H1 (cell line): ENCODE measurements around the gene SUMF1. TPM values are rescaled to one million over a fixed set of nuclear protein-coding genes. Genes with fewer than 3 reads are reported as not detected.

Source experiments
- CTCF ChIA-PET: fragments of 300-600 bp; sonication (Branson Sonifier 250); formaldehyde crosslinking; loops from one replicate; lab custom pipeline; 2021; ENCODE audit not compliant: partially characterized antibody; lab: Charles Lee
- POLR2A ChIA-PET: fragments of 300-600 bp; sonication (Branson Sonifier 250); formaldehyde crosslinking; loops from one replicate; lab custom pipeline; 2021; ENCODE audit warnings: inconsistent platforms; ENCODE audit not compliant: partially characterized antibody; lab: Charles Lee
- DNase-seq, 2 experiments: peaks; one replicate each; pipeline versions ENCODE4 v3.0.0 to v3.0.0-alpha.2; 2010 to 2022; ENCODE audit warnings: low spot score in 2 of 2, low read depth in 1 of 2, mixed read lengths in 1 of 2
- FAIRE-seq: peaks from 2 replicates; lab custom pipeline; 2011; peaks lifted over from hg19 to GRCh38; lab: Jason Lieb, UNC
- H2AFZ ChIP-seq: 2 replicates; pipeline ENCODE4 v1.8.1; 2012; ENCODE audit warnings: low read length, inconsistent platforms
- H2AK5ac ChIP-seq: 2 replicates; pipeline ENCODE4 v1.6.1; 2013; ENCODE audit warnings: low read depth, low read length
- H2BK120ac ChIP-seq: replicated peaks from 2 replicates; pipeline ENCODE3; 2013; ENCODE audit warnings: low read depth, low read length, inconsistent platforms
- H2BK12ac ChIP-seq: 2 replicates; pipeline ENCODE4 v1.6.1; 2013; ENCODE audit warnings: low read depth, low read length
- H2BK15ac ChIP-seq: 2 replicates; pipeline ENCODE4 v1.6.1; 2013; ENCODE audit warnings: low read length
- H2BK20ac ChIP-seq: 2 replicates; pipeline ENCODE4 v1.6.1; 2013; ENCODE audit warnings: low read length
- H2BK5ac ChIP-seq: 2 replicates; pipeline ENCODE4 v1.6.1; 2013; ENCODE audit warnings: low read depth, low read length
- H3K14ac ChIP-seq: 2 replicates; pipeline ENCODE4 v1.6.1; 2013; ENCODE audit warnings: inconsistent platforms; ENCODE audit not compliant: insufficient read length
- H3K18ac ChIP-seq: 2 replicates; pipeline ENCODE4 v1.6.1; 2013; ENCODE audit warnings: low read length; ENCODE audit errors: extremely low read depth
- H3K23ac ChIP-seq: 2 replicates; pipeline ENCODE4 v1.6.1; 2013; ENCODE audit warnings: inconsistent platforms; ENCODE audit not compliant: insufficient read length
- H3K23me2 ChIP-seq: 2 replicates; pipeline ENCODE4 v1.6.1; 2013; ENCODE audit warnings: low read depth, low read length
- H3K27ac ChIP-seq: 2 replicates; pipeline ENCODE4 v1.6.1; 2011; ENCODE audit warnings: low read depth, low read length, inconsistent platforms
- H3K27me3 ChIP-seq, 4 experiments: replicated peaks in 1 of 4; 1 replicate in 1 of 4; 2 replicates in 3 of 4; pipeline versions ENCODE4 v1.6.1 to v1.8.1; 2011 to 2013; ENCODE audit warnings: low read length in 3 of 4, mild to moderate bottlenecking in 3 of 4, inconsistent platforms in 2 of 4, mixed read lengths in 2 of 4, moderate library complexity in 1 of 4; ENCODE audit not compliant: control insufficient read depth in 3 of 4, insufficient read depth in 3 of 4; ENCODE audit errors: extremely low read depth in 1 of 4
- H3K36me3 ChIP-seq, 4 experiments: 2 replicates each; pipeline versions ENCODE4 v1.6.1 to v1.8.1; 2011 to 2013; ENCODE audit warnings: mild to moderate bottlenecking in 4 of 4, low read length in 3 of 4, moderate library complexity in 2 of 4, control low read depth in 1 of 4, inconsistent platforms in 1 of 4; ENCODE audit not compliant: insufficient read depth in 4 of 4, control insufficient read depth in 2 of 4
- H3K4ac ChIP-seq: replicated peaks from 2 replicates; pipeline ENCODE3; 2013; ENCODE audit warnings: low read length, low read depth, mixed read lengths, inconsistent platforms; ENCODE audit not compliant: insufficient read length
- H3K4me1 ChIP-seq, 4 experiments: replicated peaks in 1 of 4; 1 replicate in 1 of 4; 2 replicates in 3 of 4; pipeline versions ENCODE4 v1.6.1 to v1.8.1; 2011 to 2013; ENCODE audit warnings: low read length in 3 of 4, inconsistent platforms in 2 of 4, mixed read lengths in 1 of 4; ENCODE audit not compliant: insufficient read depth in 4 of 4, control insufficient read depth in 3 of 4
- H3K4me2 ChIP-seq, 2 experiments: 2 replicates each; pipeline versions ENCODE4 v1.6.1 to v1.8.1; 2011 to 2013; ENCODE audit warnings: low read depth in 2 of 2, low read length in 2 of 2, control low read depth in 1 of 2, inconsistent platforms in 1 of 2, mild to moderate bottlenecking in 1 of 2; ENCODE audit not compliant: insufficient read depth in 1 of 2
- H3K4me3 ChIP-seq, 4 experiments: fragments of 200-600, 300-600 bp in 1 of 4; sonication (generic), shearing (Covaris generic), sonication (Bioruptor Twin) in 1 of 4; 2 replicates each; pipeline versions ENCODE4 v1.5.1 to v1.8.1; 2011 to 2016; ENCODE audit warnings: low read length in 4 of 4, low read depth in 3 of 4, control low read depth in 2 of 4, inconsistent platforms in 2 of 4, mild to moderate bottlenecking in 2 of 4, mixed read lengths in 1 of 4, moderate library complexity in 1 of 4; ENCODE audit not compliant: insufficient read depth in 2 of 4; ENCODE audit errors: extremely low read depth in 1 of 4
- H3K56ac ChIP-seq: replicated peaks from 2 replicates; pipeline ENCODE3; 2013; ENCODE audit warnings: low read depth, mild to moderate bottlenecking, mixed read lengths, low read length, inconsistent platforms; ENCODE audit not compliant: insufficient read length
- H3K79me1 ChIP-seq: 2 replicates; pipeline ENCODE4 v1.6.1; 2013; ENCODE audit warnings: low read depth, low read length, control low read depth
- H3K79me2 ChIP-seq, 2 experiments: 2 replicates each; pipeline versions ENCODE4 v1.6.1 to v1.8.1; 2012 to 2013; ENCODE audit warnings: low read length in 2 of 2, mild to moderate bottlenecking in 2 of 2, inconsistent platforms in 1 of 2; ENCODE audit not compliant: insufficient read depth in 2 of 2, control insufficient read depth in 1 of 2
- H3K9ac ChIP-seq, 4 experiments: replicated peaks in 1 of 4; 1 replicate in 1 of 4; 2 replicates in 3 of 4; pipeline versions ENCODE4 v1.6.1 to v1.8.1; 2011 to 2013; ENCODE audit warnings: low read depth in 3 of 4, low read length in 3 of 4, control low read depth in 2 of 4, mild to moderate bottlenecking in 2 of 4, moderate library complexity in 2 of 4, inconsistent platforms in 1 of 4; ENCODE audit errors: extremely low read depth in 1 of 4
- H3K9me3 ChIP-seq, 2 experiments: 2 replicates each; pipeline versions ENCODE4 v1.6.1 to v1.8.1; 2012 to 2013; ENCODE audit warnings: mild to moderate bottlenecking in 2 of 2, moderate library complexity in 2 of 2, control low read depth in 1 of 2, inconsistent platforms in 1 of 2, low read depth in 1 of 2, low read length in 1 of 2, mixed read lengths in 1 of 2; ENCODE audit not compliant: insufficient read depth in 2 of 2
- H4K20me1 ChIP-seq, 2 experiments: replicated peaks in 1 of 2; 2 replicates each; pipeline versions ENCODE3 to v1.8.1; 2011 to 2013; ENCODE audit warnings: inconsistent platforms in 2 of 2, low read length in 2 of 2, mild to moderate bottlenecking in 1 of 2; ENCODE audit not compliant: insufficient read depth in 2 of 2, control insufficient read depth in 1 of 2
- H4K5ac ChIP-seq: 2 replicates; pipeline ENCODE4 v1.6.1; 2013; ENCODE audit warnings: low read length, low read depth, mixed read lengths, inconsistent platforms; ENCODE audit not compliant: insufficient read length
- H4K8ac ChIP-seq: 2 replicates; pipeline ENCODE4 v1.8.0; 2013; ENCODE audit warnings: mild to moderate bottlenecking, moderate library complexity, low read length, inconsistent platforms; ENCODE audit not compliant: insufficient read depth; ENCODE audit errors: extremely low read depth
- H4K91ac ChIP-seq: replicated peaks from 2 replicates; pipeline ENCODE3; 2013; ENCODE audit warnings: low read length, mixed read lengths, inconsistent platforms; ENCODE audit not compliant: insufficient read length
- BCL11A ChIP-seq, 2 experiments: IDR thresholded peaks; one replicate each; pipeline ENCODE4 v1.6.1; 2011; ENCODE audit warnings: low read depth in 2 of 2, low read length in 2 of 2, mild to moderate bottlenecking in 2 of 2
- BRCA1 ChIP-seq: IDR thresholded peaks from 2 replicates; pipeline ENCODE4 v1.6.1; 2012; ENCODE audit warnings: low read depth, low read length, improper control_type of control experiment
- CREB1 ChIP-seq: IDR thresholded peaks from 2 replicates; pipeline ENCODE4 v1.6.1; 2012; ENCODE audit warnings: inconsistent platforms
- EGR1 ChIP-seq: IDR thresholded peaks from 2 replicates; pipeline ENCODE4 v1.6.1; 2011; ENCODE audit warnings: low read depth, low read length, borderline replicate concordance
- HDAC2 ChIP-seq, 2 experiments: fragments of 300-600 bp in 1 of 2; sonication (generic) in 1 of 2; IDR thresholded peaks; 2 replicates each; pipeline ENCODE4 v1.6.1; 2011 to 2012; ENCODE audit warnings: low read depth in 2 of 2, low read length in 2 of 2, mild to moderate bottlenecking in 2 of 2, moderate library complexity in 2 of 2, borderline replicate concordance in 1 of 2, inconsistent platforms in 1 of 2
- RAD21 ChIP-seq, 2 experiments: IDR thresholded peaks in 1 of 2; conservative IDR thresholded peaks in 1 of 2; 2 replicates each; pipeline ENCODE4 v1.6.1; 2011; ENCODE audit warnings: low read depth in 2 of 2, low read length in 2 of 2, improper control_type of control experiment in 1 of 2, inconsistent platforms in 1 of 2, mild to moderate bottlenecking in 1 of 2, moderate library complexity in 1 of 2
- RBBP5 ChIP-seq: IDR thresholded peaks from 2 replicates; pipeline ENCODE4 v1.7.1; 2012; ENCODE audit warnings: low read depth, mild to moderate bottlenecking, inconsistent platforms, low read length, moderate library complexity, borderline replicate concordance
- RFX5 ChIP-seq: IDR thresholded peaks from 2 replicates; pipeline ENCODE4 v1.6.1; 2011; ENCODE audit warnings: low read depth, low read length, improper control_type of control experiment, borderline replicate concordance
- SP2 ChIP-seq: IDR thresholded peaks from 2 replicates; pipeline ENCODE4 v1.6.1; 2012; ENCODE audit warnings: mild to moderate bottlenecking, low read length, inconsistent platforms
- WGBS, 2 experiments: shearing (Covaris generic) in 1 of 2; methylation state at CpG; one replicate each; pipeline versions ENCODE4 v1.1.6 to v1.1.7; 2013 to 2015; ENCODE audit warnings: low lambda C conversion rate in 2 of 2, mixed read lengths in 2 of 2, inconsistent platforms in 1 of 2, low coverage in 1 of 2, missing lambda C conversion rate in 1 of 2; ENCODE audit not compliant: insufficient replicate concordance in 2 of 2, insufficient coverage in 1 of 2, insufficient read length in 1 of 2; ENCODE audit errors: extremely low coverage in 1 of 2, missing lambda C conversion rate in 1 of 2; 5-methylcytosine and 5-hydroxymethylcytosine counted together
- polyA plus RNA-seq, 7 experiments: library from polyadenylated mRNA; depleted of rRNA in 3 of 7; stranded (reverse) in 5 of 7; unstranded in 2 of 7; fragments of >200 nt in 5 of 7; fragments of 200-250 nt in 2 of 7; gene quantifications; 1 replicate in 5 of 7; 2 replicates in 1 of 7; 4 replicates in 1 of 7; pipeline versions ENCODE4 v1.2.1 to v1.2.3, GENCODE V29; 2011 to 2013; ENCODE audit warnings: missing spikeins in 2 of 7, mixed read lengths in 2 of 7
- total RNA-seq: library from RNA; stranded (reverse); fragmentation: NEBNext Ultra II Directional; extraction: Animal tissue kit (Norgen Biotek cat#: 25700); gene quantifications from 2 replicates; pipeline ENCODE4 v1.2.1, GENCODE V29; 2021

SUMF1 gene
- total and polyA plus RNA-seq, 2 of the 8 experiments (the other 6 are each of a cell fraction or from before 2014, with no cell fraction given), result 12.5 to 15.0 TPM

DNA sequence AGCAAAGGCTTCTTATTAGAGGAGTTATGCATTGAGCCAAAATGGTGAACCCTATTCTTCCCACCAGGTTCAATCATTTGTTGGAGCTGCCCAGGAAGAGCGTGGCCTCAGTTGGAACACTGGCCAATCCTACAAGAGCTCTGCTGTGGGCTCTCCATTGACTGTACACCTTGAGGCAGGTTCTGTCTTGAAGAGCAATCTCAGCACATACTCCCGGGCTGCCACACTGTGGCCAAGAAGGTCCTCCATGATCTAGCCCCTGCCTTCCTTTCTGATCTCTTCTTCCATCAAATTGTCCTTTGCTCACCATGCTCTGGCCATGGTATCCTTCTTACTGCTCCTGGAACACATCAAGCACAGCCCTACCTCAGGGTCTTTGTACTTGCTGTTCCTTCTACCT, 5.7 kb upstream of the SUMF1 start:
- Histone ChIP-seq H4K5ac (no peak overlapping the region), H2BK15ac (0 out of 2 replicates have a peak overlapping the region, but pooled peaks have one; percentile 63), H3K27ac (no peak overlapping the region), H3K36me3 (no peaks in the 10 kb centered on the region), H3K79me1 (no peaks in the 10 kb centered on the region), H3K4ac (no peak overlapping the region), H3K23ac (no peak overlapping the region), H3K27me3 (no peaks in the 10 kb centered on the region), H3K18ac (no peak overlapping the region), H3K9ac (no peak overlapping the region), H2BK120ac (no peak overlapping the region), H4K20me1 (no peaks in the 10 kb centered on the region), H3K23me2 (0 out of 2 replicates have a peak, but pooled peaks cover 2% of the 10 kb centered on the region), H3K4me2 (no peak overlapping the region), H3K4me1 (no peaks in the 10 kb centered on the region; a peak in 1 of 7 replicates), H2BK5ac (no peak overlapping the region), H2AK5ac (no peak overlapping the region), H3K56ac (no peak overlapping the region), H4K8ac (no peak overlapping the region), H3K79me2 (no peaks in the 10 kb centered on the region), H3K9me3 (no peaks in the 10 kb centered on the region), H2BK12ac (no peak overlapping the region), H3K14ac (no peak overlapping the region), H2BK20ac (0 out of 2 replicates have a peak overlapping the region, but pooled peaks have one; percentile 26), H2AFZ (no peak overlapping the region), H3K4me3 (no peak overlapping the region), H4K91ac (no peak overlapping the region)
- DNase-seq, result no peak
- TF ChIP-seq BCL11A (IDR thresholded peaks at IDR 0.05; ENCODE audit: low read depth in 2 of 2, low read length in 2 of 2) (no peak), RBBP5 (no peak), HDAC2 (IDR thresholded peaks at IDR 0.05; ENCODE audit: borderline replicate concordance in 1 of 2, low read depth in 2 of 2, low read length in 2 of 2) (no peak), CREB1 (no peak), RAD21 (IDR thresholded peaks at IDR 0.05 in 1 of 2, conservative IDR thresholded peaks at IDR 0.05 in 1 of 2; ENCODE audit: low read depth in 2 of 2, low read length in 2 of 2) (no peak), SP2 (no peak), EGR1 (no peak), RFX5 (no peak), BRCA1 (no peak)
- CTCF ChIA-PET, result interaction anchor here (1.1 to 1.3 kb wide), 3 partner anchors 20 to 160 kb away, joined by 3 to 4 read pairs (median 3); partner anchors contain the start of gene ITPR1
- no peak for FAIRE-seq
- POLR2A ChIA-PET, result interaction anchor here (2.6 kb wide), 1 partner anchor 20 kb away, joined by 17 read pairs; the partner anchor contains the start of gene ITPR1
- 90% methylated on average over 2 of the region's 2 CpGs; no CpG with 5 or more reads in 1 of the 2 experiments for WGBS, 2 experiments
